UCSD-AML1 (cell line): ENCODE results near the gene PHLDB2.

ENCODE experiments used
- DNase-seq: peaks from one replicate; lab custom pipeline; 2025; ENCODE audit not compliant: unreplicated experiment; lab: John Stamatoyannopoulos, UW

The PHLDB2 gene

GRCh38 chr3:111850537-111850936 is 8.5 kb upstream of the PHLDB2 start:
- no peak for DNase-seq

DNA sequence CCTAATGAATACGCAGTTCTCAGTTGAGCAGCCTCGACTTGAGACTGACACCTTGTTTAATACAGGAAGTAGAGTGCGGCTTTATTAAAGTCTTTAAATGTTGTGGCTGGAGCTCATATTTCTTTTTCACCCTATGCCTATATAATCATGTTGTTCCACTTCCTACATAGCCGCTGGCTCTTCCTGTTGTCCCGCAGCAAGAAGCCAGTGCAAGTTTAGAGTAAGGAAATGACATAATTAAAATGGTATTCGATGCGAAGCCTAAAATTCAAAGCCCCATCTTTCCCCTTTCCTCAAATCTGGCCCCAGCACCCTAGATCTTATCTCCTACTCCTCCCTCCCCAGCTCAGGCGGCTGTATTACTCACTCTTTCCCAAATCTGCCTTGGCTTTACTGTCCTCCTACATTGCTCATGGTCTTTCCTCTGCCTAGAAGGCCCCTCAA is 7.5 kb upstream of the PHLDB2 start:
- DNase-seq = peak; percentile 7

- no peak for DNase-seq
Measured at GRCh38 chr3:111852540-111852939, 6.5 kb upstream of the PHLDB2 start.

GRCh38 chr3:111853068-111853467 is 6.0 kb upstream of the PHLDB2 start:
- DNase-seq = no peak

DNA sequence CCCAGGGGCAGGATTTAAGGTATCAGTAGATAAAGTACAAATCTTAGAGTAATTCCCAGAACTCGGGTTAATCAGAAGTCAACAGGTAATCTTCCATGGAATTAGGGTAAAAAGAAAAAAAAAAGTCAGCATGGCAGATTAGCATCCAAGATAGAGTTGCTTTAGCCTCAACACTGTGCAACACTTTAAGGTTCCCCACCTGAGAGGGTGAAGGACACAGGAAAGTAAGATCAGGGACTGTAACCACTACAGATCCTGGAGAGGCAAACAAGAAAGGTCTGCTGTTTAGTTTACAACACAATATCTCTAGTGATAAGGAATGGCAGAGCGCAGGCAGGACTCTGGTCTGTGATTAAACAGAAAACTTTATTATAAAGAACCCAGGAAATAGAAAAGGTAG is 4.1 kb upstream of the PHLDB2 start:
- DNase-seq = no peak

- no peak for DNase-seq
Measured at GRCh38 chr3:111856501-111856900, 2.6 kb upstream of the PHLDB2 start.

DNA sequence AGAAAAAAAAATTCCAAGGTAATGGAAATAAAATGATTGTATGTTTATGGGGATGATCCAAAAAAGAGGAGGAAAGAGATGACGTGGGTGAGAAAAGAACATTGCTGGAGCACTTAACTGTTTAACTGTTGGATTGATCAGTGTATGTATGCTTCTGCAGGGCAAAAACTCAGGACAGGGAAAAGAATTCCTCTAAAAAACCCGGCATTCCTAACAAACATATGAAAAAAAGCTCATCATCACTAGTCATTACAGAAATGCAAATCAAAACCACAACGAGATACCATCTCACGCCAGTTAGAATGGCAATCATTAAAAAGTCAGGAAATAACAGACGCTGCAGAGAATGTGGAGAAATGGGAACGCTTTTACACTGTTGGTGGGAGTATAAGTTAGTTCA is 1.6 kb upstream of the PHLDB2 start:
- no peak for DNase-seq

- DNase-seq = no peak
Measured at GRCh38 chr3:111858642-111859041, 423 bp upstream of the PHLDB2 start.

GRCh38 chr3:111859974-111860859 is 1.2 kb downstream of the PHLDB2 start:
- peak; percentile 44 for DNase-seq

- DNase-seq = no peak
Measured at GRCh38 chr3:111861391-111861790, 2.3 kb downstream of the PHLDB2 start.

GRCh38 chr3:111862415-111862814 is 3.4 kb downstream of the PHLDB2 start:
- no peak for DNase-seq

- DNase-seq = no peak
Measured at GRCh38 chr3:111862974-111863373, 3.9 kb downstream of the PHLDB2 start.

GRCh38 chr3:111863942-111864694 is 5.1 kb downstream of the PHLDB2 start:
- DNase-seq = no peak

DNA sequence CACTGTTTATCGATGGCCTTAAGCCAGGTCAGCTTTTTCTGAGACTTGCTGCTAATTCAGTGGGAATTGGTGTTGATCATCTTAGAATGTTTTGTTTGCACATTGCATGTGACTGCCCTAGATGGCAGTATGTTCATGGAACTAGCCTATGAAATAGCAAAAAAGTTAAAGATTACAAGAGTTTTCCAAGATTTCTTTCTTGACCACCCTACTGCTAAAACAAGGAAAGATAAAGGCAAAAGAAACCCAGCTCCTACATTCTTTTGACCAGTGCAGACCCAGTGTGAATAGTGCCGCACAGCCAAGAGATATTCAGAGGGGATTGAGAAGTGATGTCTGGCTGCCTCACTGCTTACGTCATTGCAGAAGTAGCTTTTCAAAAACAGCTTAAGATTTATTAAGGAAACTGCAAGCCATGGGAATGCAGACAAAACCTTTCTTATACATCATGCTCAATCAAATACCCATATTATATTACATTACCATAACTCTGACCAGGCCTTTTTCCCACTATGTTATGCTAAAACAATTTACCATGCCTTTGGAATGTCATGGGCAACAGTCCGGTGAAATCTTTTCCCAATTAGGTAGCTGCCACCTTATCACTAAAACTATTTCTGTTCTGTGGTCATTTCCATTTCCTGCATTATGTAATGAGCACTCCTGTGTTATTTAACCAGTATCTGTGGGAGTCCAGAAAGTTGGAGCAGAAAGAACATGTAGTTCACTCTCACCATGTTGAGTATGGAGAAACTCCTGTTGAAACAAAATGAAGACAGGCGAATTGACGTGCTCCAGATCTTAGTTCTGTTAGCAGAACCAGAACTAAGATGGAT is 6.0 kb downstream of the PHLDB2 start:
- DNase-seq = no peak

GRCh38 chr3:111867889-111868426 is 8.9 kb downstream of the PHLDB2 start:
- DNase-seq = no peak

GRCh38 chr3:111870620-111871019 is 11.6 kb downstream of the PHLDB2 start:
- no peak for DNase-seq

GRCh38 chr3:111871809-111872623 is 13.0 kb downstream of the PHLDB2 start:
- no peak for DNase-seq

DNA sequence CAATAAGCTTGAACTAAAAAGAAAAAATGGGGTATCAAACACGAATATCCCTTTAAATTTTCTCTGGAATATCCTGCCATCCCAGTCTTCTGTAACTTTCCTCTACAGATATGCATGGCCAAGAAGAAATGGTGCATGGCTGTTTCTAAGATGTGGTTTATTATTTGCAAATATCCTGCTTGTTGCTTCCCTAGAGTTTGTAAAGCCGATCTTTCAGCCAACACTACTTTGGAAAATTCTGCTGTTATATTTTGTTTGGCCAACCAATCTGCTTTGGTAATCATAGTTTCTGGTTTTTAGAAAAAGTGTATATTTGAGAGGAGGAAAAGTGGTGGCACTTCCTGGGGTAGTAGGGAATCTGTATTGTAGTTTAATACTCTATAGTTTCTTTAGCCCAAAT is 13.9 kb downstream of the PHLDB2 start:
- DNase-seq = no peak

- DNase-seq = no peak
Measured at GRCh38 chr3:111874177-111874820, 15.2 kb downstream of the PHLDB2 start.

DNA sequence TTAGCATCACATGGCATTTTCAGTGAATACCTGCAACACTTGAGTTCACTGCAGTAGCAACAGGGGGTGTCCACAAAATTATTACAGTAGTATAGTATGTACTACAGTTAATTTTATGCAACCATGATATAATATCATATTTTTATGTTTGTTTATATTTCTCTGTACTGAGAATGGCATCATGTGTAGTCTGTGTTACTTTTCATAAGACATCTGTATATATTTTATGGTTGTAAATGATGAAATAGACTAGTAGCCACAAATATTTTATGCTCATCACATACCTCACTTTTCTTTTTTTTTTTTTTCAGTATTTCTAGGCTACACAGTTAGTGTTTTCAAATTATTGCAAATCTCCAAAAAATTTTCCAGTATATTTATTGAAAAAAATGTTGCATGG is 22.4 kb downstream of the PHLDB2 start:
- DNase-seq = no peak
